IMR-90 (cell line): ENCODE results near the gene TBC1D17. TPM values are rescaled to one million over a fixed set of nuclear protein-coding genes. Genes with fewer than 3 reads are reported as not detected.

Experiments used
- ATAC-seq: fragments of 200-7000 bp; cut with Tn5 transposase; 2 replicates; pipeline ENCODE4 v1.9.1; 2020; ENCODE audit warnings: low read depth, mild to moderate bottlenecking, moderate library complexity
- BruUV-seq: library from RNA; stranded (reverse); fragments of 400-500 nt; replicated peaks from 2 replicates; lab custom pipeline; 2021; lab: Mats Ljungman, UMichigan
- CTCF ChIA-PET: fragments of 300-600 bp; formaldehyde crosslinking; extraction: SDS; loops from one replicate; lab custom pipeline; 2021; ENCODE audit warnings: antibody characterized with exemption; lab: Yijun Ruan, JAX
- POLR2A ChIA-PET: fragments of 300-600 bp; sonication (Branson Sonifier 250); formaldehyde crosslinking; loops from one replicate; lab custom pipeline; 2022; ENCODE audit warnings: antibody characterized with exemption; ENCODE audit not compliant: unreplicated experiment; lab: Charles Lee
- DNase-seq: peaks from one replicate; pipeline ENCODE4 v3.0.0; 2013
- H2AFZ ChIP-seq: replicated peaks from 2 replicates; pipeline ENCODE3; 2013; ENCODE audit warnings: low read length, mild to moderate bottlenecking; ENCODE audit not compliant: poor library complexity
- H2AK5ac ChIP-seq: 2 replicates; pipeline ENCODE4 v1.6.1; 2013; ENCODE audit warnings: low read depth, low read length, inconsistent platforms
- H2AK9ac ChIP-seq: replicated peaks from 2 replicates; pipeline ENCODE3; 2013; ENCODE audit warnings: mild to moderate bottlenecking, low read depth, low read length, moderate library complexity; ENCODE audit not compliant: poor library complexity
- H2BK120ac ChIP-seq: 2 replicates; pipeline ENCODE4 v1.6.1; 2013; ENCODE audit warnings: low read depth, low read length, inconsistent platforms
- H2BK15ac ChIP-seq: 3 replicates; pipeline ENCODE4 v1.6.1; 2013; ENCODE audit warnings: low read depth, low read length, inconsistent platforms
- H2BK20ac ChIP-seq: 2 replicates; pipeline ENCODE4 v1.6.1; 2013; ENCODE audit warnings: low read depth, mild to moderate bottlenecking, inconsistent platforms, low read length, moderate library complexity
- H2BK5ac ChIP-seq: 2 replicates; pipeline ENCODE4 v1.6.1; 2013; ENCODE audit warnings: mild to moderate bottlenecking, low read depth, low read length, inconsistent platforms; ENCODE audit not compliant: poor library complexity, severe bottlenecking
- H3K14ac ChIP-seq: replicated peaks from 2 replicates; pipeline ENCODE4 v1.6.1; 2013; ENCODE audit warnings: low read depth, low read length, inconsistent platforms
- H3K18ac ChIP-seq: 2 replicates; pipeline ENCODE4 v1.6.1; 2013; ENCODE audit warnings: low read depth, low read length, control low read depth
- H3K23ac ChIP-seq: 2 replicates; pipeline ENCODE4 v1.6.1; 2013; ENCODE audit warnings: low read depth, low read length, inconsistent platforms
- H3K27ac ChIP-seq: 2 replicates; pipeline ENCODE4 v1.5.1; 2013; ENCODE audit warnings: mild to moderate bottlenecking, control low read depth, low read length; ENCODE audit not compliant: insufficient read depth
- H3K27me3 ChIP-seq: 2 replicates; pipeline ENCODE4 v1.6.1; 2013; ENCODE audit warnings: low read length; ENCODE audit not compliant: control insufficient read depth, insufficient read depth
- H3K36me3 ChIP-seq: 2 replicates; pipeline ENCODE4 v1.6.1; 2013; ENCODE audit warnings: low read length, mixed read lengths; ENCODE audit not compliant: control insufficient read depth, insufficient read depth
- H3K4ac ChIP-seq: 2 replicates; pipeline ENCODE4 v1.6.1; 2013; ENCODE audit warnings: low read depth, low read length, inconsistent platforms
- H3K4me1 ChIP-seq: 2 replicates; pipeline ENCODE4 v1.6.1; 2013; ENCODE audit warnings: low read length, mixed read lengths; ENCODE audit not compliant: control insufficient read depth, insufficient read depth
- H3K4me2 ChIP-seq: 2 replicates; pipeline ENCODE4 v1.6.1; 2013; ENCODE audit warnings: low read depth, mild to moderate bottlenecking, control low read depth, low read length, moderate library complexity
- H3K4me3 ChIP-seq: 2 replicates; pipeline ENCODE4 v1.5.1; 2013; ENCODE audit warnings: low read depth, mild to moderate bottlenecking, control low read depth, low read length, moderate library complexity; ENCODE audit not compliant: insufficient read depth
- H3K56ac ChIP-seq: 2 replicates; pipeline ENCODE4 v1.6.1; 2013; ENCODE audit warnings: low read length, inconsistent platforms; ENCODE audit not compliant: insufficient read depth; ENCODE audit errors: extremely low read depth
- H3K79me1 ChIP-seq, 2 experiments: 2 replicates each; pipeline ENCODE4 v1.6.1; 2013; ENCODE audit warnings: low read length in 2 of 2, inconsistent platforms in 1 of 2, low read depth in 1 of 2
- H3K9ac ChIP-seq: 2 replicates; pipeline ENCODE4 v1.6.1; 2013; ENCODE audit warnings: low read depth, low read length, control low read depth
- H3K9me1 ChIP-seq: 2 replicates; pipeline ENCODE4 v1.6.1; 2013; ENCODE audit warnings: low read length, inconsistent platforms; ENCODE audit not compliant: insufficient read depth
- H3K9me3 ChIP-seq: 2 replicates; pipeline ENCODE4 v1.6.1; 2013; ENCODE audit warnings: low read length; ENCODE audit not compliant: control insufficient read depth, insufficient read depth
- H4K20me1 ChIP-seq: 2 replicates; pipeline ENCODE4 v1.6.1; 2013; ENCODE audit warnings: low read length, inconsistent platforms; ENCODE audit not compliant: insufficient read depth
- H4K5ac ChIP-seq: 2 replicates; pipeline ENCODE4 v1.6.1; 2013; ENCODE audit warnings: mild to moderate bottlenecking, low read depth, low read length, control low read depth
- H4K8ac ChIP-seq, 2 experiments: 2 replicates each; pipeline ENCODE4 v1.6.1; 2013; ENCODE audit warnings: low read depth in 2 of 2, low read length in 2 of 2, control low read depth in 1 of 2, inconsistent platforms in 1 of 2
- H4K91ac ChIP-seq: 2 replicates; pipeline ENCODE4 v1.6.1; 2013; ENCODE audit warnings: low read depth, low read length, inconsistent platforms; ENCODE audit not compliant: insufficient read depth
- CHD1 ChIP-seq: IDR thresholded peaks from 2 replicates; pipeline ENCODE4 v1.6.1; 2012; ENCODE audit warnings: low read depth, low read length, improper control_type of control experiment
- ELK1 ChIP-seq: fragments of 150-350 bp; IDR thresholded peaks from 2 replicates; pipeline ENCODE4 v1.6.1; 2016; ENCODE audit warnings: low read depth, mild to moderate bottlenecking, low read length, moderate library complexity, borderline replicate concordance
- RFX5 ChIP-seq: IDR thresholded peaks from 2 replicates; pipeline ENCODE4 v1.8.0; 2012; ENCODE audit warnings: low read depth, mild to moderate bottlenecking, low read length, moderate library complexity
- USF2 ChIP-seq: fragments of 150-350 bp; IDR thresholded peaks from 2 replicates; pipeline ENCODE4 v1.6.1; 2017; ENCODE audit warnings: mild to moderate bottlenecking, antibody characterized with exemption, low read length, low read depth
- WGBS, 2 experiments: methylation state at CpG; one replicate each; pipeline versions ENCODE4 v1.1.5 to v1.1.7; 2013; ENCODE audit warnings: missing lambda C conversion rate in 2 of 2; ENCODE audit not compliant: insufficient read length in 1 of 2; ENCODE audit errors: extremely low coverage in 2 of 2; 5-methylcytosine and 5-hydroxymethylcytosine counted together
- dilution Hi-C: fragments of 300-500 bp; cut with HindIII; formaldehyde crosslinking; loops from one replicate; pipeline ENCODE4 v1.14.3; 2018; ENCODE audit warnings: low sequenced_read_pairs; ENCODE audit not compliant: unreplicated experiment
- in situ Hi-C: fragments of 300-500 bp; cut with MboI; formaldehyde crosslinking; loops from 3 replicates; pipeline ENCODE4 v1.14.3; 2019; ENCODE audit warnings: low sequenced_read_pairs, inconsistent platforms, mixed read lengths
- intact Hi-C: fragments of 100-400 bp; cut with micrococcal nuclease; formaldehyde crosslinking; loops from 2 replicates; pipeline ENCODE4 v1.10.0; 2022
- polyA plus RNA-seq, 3 experiments: library from polyadenylated mRNA; depleted of rRNA; stranded (reverse); fragments of >200 nt; gene quantifications; 2 replicates each; pipeline ENCODE4 v1.2.3, GENCODE V29; 2012; ENCODE audit warnings: low replicate concordance in 1 of 3
- total RNA-seq: library from RNA; depleted of rRNA; stranded (reverse); fragments of >200 nt; gene quantifications from 2 replicates; pipeline ENCODE4 v1.2.3, GENCODE V29; 2012

Gene TBC1D17
- total and polyA plus RNA-seq, 2 of the 4 experiments (the other 2 are of a cell fraction), result 1.1 to 27.8 TPM

DNA sequence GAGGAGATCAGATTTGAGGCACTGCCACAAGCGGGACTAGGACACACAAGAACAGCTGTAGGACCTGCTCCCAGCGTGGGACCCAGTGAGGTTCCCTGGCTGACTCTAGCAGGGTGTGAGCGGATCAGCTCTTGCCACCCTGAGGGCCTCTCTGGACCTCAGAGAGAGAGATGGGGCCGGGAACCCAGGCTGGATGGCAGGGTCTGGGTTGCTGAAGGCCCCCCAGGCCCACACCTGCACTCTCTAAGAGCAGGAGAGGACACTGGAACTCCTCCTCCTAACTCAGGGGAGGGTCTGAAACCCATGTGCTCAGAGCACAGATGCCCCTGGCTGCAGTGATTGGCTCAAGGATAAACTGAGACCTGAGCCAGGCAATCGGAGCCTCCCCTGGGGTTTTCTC is 32.7 kb downstream of the TBC1D17 start (continued):
- TF ChIP-seq ELK1, result no peak
- no peak for TF ChIP-seq RFX5

DNA sequence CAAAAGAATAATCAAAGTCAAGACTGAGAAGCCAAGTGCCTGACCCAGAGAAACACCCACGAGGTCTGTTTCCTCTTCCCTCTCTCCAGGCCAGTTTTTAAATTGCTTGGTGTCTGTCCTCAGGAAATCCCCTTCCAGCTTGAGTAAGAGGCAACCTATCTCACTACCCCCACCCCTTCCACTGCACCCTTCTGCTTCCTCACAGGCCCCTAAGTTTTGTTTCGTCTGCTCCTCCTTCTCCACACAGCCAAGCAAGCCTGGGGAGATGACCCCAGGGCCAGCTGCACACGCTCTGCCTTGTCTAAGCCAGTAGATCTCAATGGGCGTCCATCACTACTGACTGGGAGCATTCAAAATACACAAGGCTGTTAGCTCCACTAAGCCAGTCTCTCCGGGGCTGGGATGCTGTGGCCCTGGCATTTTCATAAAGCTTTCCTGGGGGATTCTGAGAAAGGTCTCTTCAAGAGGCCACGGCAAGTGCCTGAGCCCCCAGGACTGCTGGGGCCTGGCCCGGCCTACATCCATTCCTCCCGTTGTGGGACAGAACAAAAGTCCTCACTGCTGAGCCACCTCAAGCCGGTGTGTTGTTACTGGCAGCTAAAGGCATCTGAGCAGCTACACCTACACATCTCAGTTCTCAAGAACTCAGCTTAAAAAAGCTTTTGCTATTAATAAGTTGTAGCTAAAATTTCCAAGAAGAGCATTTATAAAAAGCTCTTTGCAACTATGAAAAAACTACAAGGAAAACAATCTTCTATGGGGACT is 34.1 kb downstream of the TBC1D17 start:
- Histone ChIP-seq H2AK5ac (no peak overlapping the region), H2BK15ac (no peak overlapping the region), H3K23ac (no peak overlapping the region), H2AFZ (no peak overlapping the region), H3K9me3 (no peaks in the 10 kb centered on the region), H4K91ac (no peak overlapping the region), H3K36me3 (peaks cover 63% of the 10 kb centered on the region), H2BK120ac (no peak overlapping the region), H3K4me3 (no peak overlapping the region), H3K14ac (no peak overlapping the region), H3K18ac (no peak overlapping the region), H2AK9ac (peak overlapping the region; percentile 8), H3K9ac (no peak overlapping the region), H3K4me1 (peaks cover 3% of the 10 kb centered on the region), H2BK5ac (no peak overlapping the region), H4K5ac (no peak overlapping the region), H3K79me1 (peaks cover 15 to 79% of the 10 kb centered on the region in 2 experiments), H3K56ac (no peak overlapping the region), H4K20me1 (peaks cover 36% of the 10 kb centered on the region), H3K4me2 (no peak overlapping the region), H4K8ac (no peak overlapping the region), H2BK20ac (no peak overlapping the region), H3K27me3 (no peaks in the 10 kb centered on the region), H3K4ac (no peak overlapping the region), H3K27ac (no peak overlapping the region), H3K9me1 (peaks cover 15% of the 10 kb centered on the region)
- intact Hi-C loops (no loop called here), dilution Hi-C loops (no loop called here), in situ Hi-C loops (no loop called here)
- POLR2A ChIA-PET, result no interaction called here
- 89% methylated on average over 5 of the region's 9 CpGs; no CpG with 5 or more reads in 1 of the 2 experiments for WGBS, 2 experiments
- DNase-seq (peak; percentile 52), ATAC-seq (no peak)
- CTCF ChIA-PET, result no interaction called here
- no TSS peak for BruUV-seq
- TF ChIP-seq CHD1 (no peak), USF2 (no peak)
